Activated CD4-positive, alpha-beta T cell treated with anti-CD3 and anti-CD28 coated beads, Interleukin-2, amount 50 U/mL, for 48 hours (primary cell): ENCODE measurements around the gene ETV1.

ENCODE experiments used
- DNase-seq, 2 experiments: peaks; one replicate each; pipeline ENCODE4 v3.0.0-alpha.2; 2020

ETV1 gene

GRCh38 chr7:13989126-13989948 lies at the start of gene ETV1:
ETV1 (minus strand) TSS chr7:13989666; CDS start chr7:13989052, 614 bp downstream.
- DNase-seq = peak in 1 of 2 experiments; percentile 9

- DNase-seq = no peak
Observed at GRCh38 chr7:14024406-14024805, 34.9 kb upstream of the ETV1 start.

GRCh38 chr7:14023838-14024237 lies 34.4 kb upstream of the ETV1 start:
- no peak for DNase-seq

DNA sequence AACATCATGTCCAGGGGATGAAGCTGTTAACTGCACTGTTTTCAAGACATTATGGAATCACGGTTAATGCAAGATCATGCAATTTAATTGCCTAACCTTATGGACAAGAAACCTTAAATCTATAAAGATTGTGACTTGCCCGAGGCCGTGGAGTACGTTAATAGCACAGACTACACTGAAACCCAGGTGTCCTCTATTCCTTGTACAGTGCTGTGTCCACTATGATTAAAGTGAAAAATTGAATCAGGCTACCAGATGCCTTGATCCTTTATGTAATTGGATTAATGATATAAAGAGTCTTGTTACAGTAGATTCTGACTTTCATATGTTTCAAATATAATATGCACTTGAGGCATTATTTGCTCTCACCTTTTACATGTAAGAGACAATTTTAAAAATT lies 33.9 kb upstream of the ETV1 start:
- no peak for DNase-seq

- no peak for DNase-seq
Observed at GRCh38 chr7:14021069-14021468, 31.6 kb upstream of the ETV1 start.

- DNase-seq = no peak
Observed at GRCh38 chr7:14020339-14020900, 31.0 kb upstream of the ETV1 start.

- DNase-seq = no peak
Observed at GRCh38 chr7:14018751-14019150, 29.3 kb upstream of the ETV1 start.

- no peak for DNase-seq
Observed at GRCh38 chr7:14016950-14017349, 27.5 kb upstream of the ETV1 start.

GRCh38 chr7:14013898-14014297 lies 24.4 kb upstream of the ETV1 start:
- no peak for DNase-seq

GRCh38 chr7:14009453-14010418 lies 20.3 kb upstream of the ETV1 start:
- no peak for DNase-seq

GRCh38 chr7:14001139-14001538 lies 11.7 kb upstream of the ETV1 start:
- no peak for DNase-seq

- no peak for DNase-seq
Observed at GRCh38 chr7:14000247-14000646, 10.8 kb upstream of the ETV1 start.

GRCh38 chr7:13998866-13999265 lies 9.4 kb upstream of the ETV1 start:
- no peak for DNase-seq

DNA sequence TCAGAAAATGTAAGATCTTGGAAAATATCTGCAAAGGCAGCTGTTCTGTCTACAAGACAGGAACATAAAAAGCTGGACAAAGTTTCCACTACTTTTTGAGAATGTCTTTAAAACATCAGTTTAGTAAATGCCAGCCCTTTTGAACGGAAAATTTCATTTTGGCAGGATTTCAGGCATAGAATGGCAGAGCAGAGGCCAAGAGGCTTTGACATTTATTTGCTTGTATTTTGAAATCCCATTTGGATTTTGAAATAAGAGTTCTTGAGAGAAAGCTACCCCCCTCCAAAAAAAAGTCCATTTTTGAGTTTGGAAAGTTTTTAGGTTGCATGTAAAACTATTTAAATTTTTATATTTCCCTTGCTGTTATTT lies 3.1 kb upstream of the ETV1 start:
- no peak for DNase-seq

- no peak for DNase-seq
Observed at GRCh38 chr7:13991791-13992595, 2.5 kb upstream of the ETV1 start.

- peak; percentile 77 to 80 for DNase-seq
Observed at GRCh38 chr7:13990984-13991790, 1.7 kb upstream of the ETV1 start.

DNA sequence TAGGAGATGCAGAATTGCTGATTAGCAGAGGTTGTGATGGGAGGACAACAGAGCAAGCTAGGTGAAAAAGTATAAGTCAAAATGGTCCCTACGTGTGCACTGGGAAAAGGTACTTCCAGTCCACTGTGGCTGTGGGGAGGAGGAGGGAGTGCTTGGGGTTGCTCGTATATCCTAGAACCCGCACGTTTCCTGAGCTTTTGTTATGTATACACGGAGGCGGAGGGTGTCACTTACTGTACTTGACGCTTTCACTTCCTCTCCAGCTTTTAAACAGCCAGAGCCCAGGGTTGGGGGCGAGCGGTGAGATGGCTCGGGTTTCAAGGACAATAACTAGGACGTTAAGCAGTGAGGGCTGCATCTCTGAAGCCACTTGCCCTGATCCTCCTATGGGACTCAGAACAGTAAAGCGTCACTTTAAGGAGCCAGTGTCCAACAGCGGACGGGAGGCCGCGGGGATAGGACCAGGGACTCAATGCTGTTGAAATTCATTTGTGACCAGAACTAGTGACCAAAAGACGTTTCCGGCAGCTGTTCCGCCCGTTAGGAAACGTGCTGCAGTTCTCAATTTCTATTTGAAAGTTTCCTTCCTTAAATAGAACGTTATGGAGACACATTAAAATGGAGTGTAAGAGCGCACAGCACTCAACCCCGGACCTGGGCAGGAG lies 985 bp upstream of the ETV1 start:
- peak; percentile 19 to 36 for DNase-seq

DNA sequence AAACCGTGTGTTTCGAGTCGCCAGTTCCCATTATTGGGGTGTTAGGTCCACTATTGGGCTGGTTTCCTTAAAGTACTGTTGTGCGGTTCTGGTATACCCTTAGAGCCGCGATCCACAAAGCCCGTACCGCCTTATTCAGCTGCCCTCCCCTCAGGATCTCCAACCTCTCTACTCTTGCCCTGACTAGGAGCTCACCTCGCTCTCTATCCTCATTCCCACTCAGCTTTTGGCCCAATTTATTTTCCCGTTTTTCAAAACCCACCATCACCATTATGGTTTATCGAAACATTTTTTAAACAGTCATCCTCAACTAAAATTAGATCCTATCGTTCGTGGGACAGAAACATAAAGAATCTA lies 461 bp upstream of the ETV1 start:
- no peak for DNase-seq

- no peak for DNase-seq
Observed at GRCh38 chr7:13988731-13989125, 738 bp downstream of the ETV1 start.

- no peak for DNase-seq
Observed at GRCh38 chr7:13988065-13988464, 1.4 kb downstream of the ETV1 start.

DNA sequence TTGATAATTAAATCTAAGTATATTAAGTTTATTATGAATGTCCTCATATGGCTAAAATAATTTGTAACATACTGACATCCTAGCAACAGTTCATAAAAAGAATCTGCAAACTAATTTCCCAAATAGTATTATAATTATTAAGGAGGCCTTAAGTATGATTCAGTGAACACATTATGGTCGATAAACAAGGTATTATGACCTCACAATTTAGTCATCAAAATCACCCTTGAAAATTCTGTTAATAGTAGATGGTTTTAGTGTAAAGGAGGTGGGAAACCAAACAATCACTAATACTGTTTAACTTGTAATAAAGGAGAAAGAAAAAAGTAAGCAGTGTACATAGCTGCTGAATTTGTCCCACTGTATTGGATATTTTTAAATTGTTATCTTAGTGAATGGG lies 2.1 kb downstream of the ETV1 start:
- no peak for DNase-seq
